Loucy (cell line): ENCODE results near the gene ARHGAP31.
"Not testable (repeated sequence)": the region's sequence is repeated elsewhere in the genome, so short reads cannot be mapped to it uniquely, and the experiment has no call there.

Experiments
- H2AFZ ChIP-seq: fragments of 200-600 bp; sonication (generic); 2 replicates; pipeline ENCODE4 v1.6.0; 2016; ENCODE audit warnings: antibody characterized with exemption, mild to moderate bottlenecking, low read length, moderate library complexity
- H3F3A ChIP-seq: fragments of 200-600 bp; 2 replicates; pipeline ENCODE4 v1.6.0; 2016; ENCODE audit warnings: antibody characterized with exemption, low read depth, mild to moderate bottlenecking
- H3K27me3 ChIP-seq: fragments of 200-600 bp; sonication (generic); 2 replicates; pipeline ENCODE4 v1.6.1; 2014; ENCODE audit warnings: low read length, mild to moderate bottlenecking; ENCODE audit not compliant: insufficient read depth, poor library complexity, severe bottlenecking
- H3K36me3 ChIP-seq: fragments of 200-600 bp; sonication (generic); 2 replicates; pipeline ENCODE4 v1.6.1; 2016; ENCODE audit warnings: low read length; ENCODE audit not compliant: insufficient read depth
- H3K4me1 ChIP-seq: fragments of 200-600 bp; sonication (generic); 2 replicates; pipeline ENCODE4 v1.5.1; 2014; ENCODE audit warnings: low read length, mild to moderate bottlenecking; ENCODE audit not compliant: insufficient read depth, poor library complexity, severe bottlenecking
- H3K4me2 ChIP-seq: fragments of 200-600 bp; sonication (generic); 2 replicates; pipeline ENCODE4 v1.6.0; 2014; ENCODE audit warnings: antibody characterized with exemption, low read length, low read depth, mild to moderate bottlenecking; ENCODE audit not compliant: poor library complexity, severe bottlenecking
- H3K4me3 ChIP-seq: fragments of 200-600 bp; sonication (generic); 2 replicates; pipeline ENCODE4 v1.5.1; 2014; ENCODE audit warnings: low read length, mild to moderate bottlenecking, mixed read lengths; ENCODE audit not compliant: poor library complexity, severe bottlenecking
- H3K79me2 ChIP-seq: fragments of 200-600 bp; sonication (generic); 2 replicates; pipeline ENCODE4 v1.6.1; 2014; ENCODE audit warnings: low read length; ENCODE audit not compliant: insufficient read depth
- H3K9ac ChIP-seq: fragments of 200-600 bp; sonication (generic); 2 replicates; pipeline ENCODE4 v1.6.0; 2014; ENCODE audit warnings: mild to moderate bottlenecking, low read depth, low read length, moderate library complexity; ENCODE audit not compliant: poor library complexity, severe bottlenecking
- H3K9me2 ChIP-seq: fragments of 200-600 bp; sonication (generic); replicated peaks from 2 replicates; pipeline ENCODE4 v1.6.1; 2016; ENCODE audit warnings: low read depth, low read length, mixed read lengths
- H3K9me3 ChIP-seq: fragments of 200-600 bp; sonication (generic); 2 replicates; pipeline ENCODE4 v1.6.1; 2014; ENCODE audit warnings: mild to moderate bottlenecking, antibody characterized with exemption, low read length, low read depth; ENCODE audit not compliant: insufficient read depth
- H4K20me1 ChIP-seq: fragments of 200-600 bp; sonication (generic); 2 replicates; pipeline ENCODE4 v1.6.0; 2014; ENCODE audit warnings: antibody characterized with exemption, low read length, mild to moderate bottlenecking; ENCODE audit not compliant: insufficient read depth, poor library complexity, severe bottlenecking
- EZH2phosphoT487 ChIP-seq: fragments of 200-600 bp; IDR thresholded peaks from 2 replicates; pipeline ENCODE4 v1.6.1; 2018; ENCODE audit warnings: antibody characterized with exemption, mild to moderate bottlenecking, moderate library complexity, borderline replicate concordance
- TF ChIP-seq, protein P1 (sequence below): fragments of 200-600 bp; sonication (generic); conservative IDR thresholded peaks from 2 replicates; pipeline ENCODE4 v1.5.1; 2014; ENCODE audit warnings: mild to moderate bottlenecking, antibody characterized with exemption, low read length

The ARHGAP31 gene

DNA sequence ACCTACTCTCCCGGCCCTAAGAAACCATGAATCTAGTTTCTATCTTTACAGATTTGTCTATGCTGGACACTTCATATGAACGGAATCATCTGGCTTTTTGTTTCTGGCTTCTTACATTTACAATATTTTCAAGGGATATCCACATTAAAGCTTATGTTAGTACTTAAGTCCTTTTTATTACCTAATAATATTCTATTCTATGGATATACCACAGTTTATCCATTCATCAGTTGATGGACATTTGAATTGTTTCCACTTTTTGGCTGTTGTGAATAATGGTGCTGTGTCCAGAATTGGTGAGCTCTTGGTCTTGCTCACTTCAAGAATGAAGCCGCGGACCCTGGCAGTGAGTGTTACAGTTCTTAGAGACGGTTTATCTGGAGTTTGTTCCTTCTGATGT, 42.6 kb downstream of the ARHGAP31 start:
- Histone ChIP-seq H3K9ac (no peak overlapping the region), H3K4me1 (no peaks in the 10 kb centered on the region), H3K9me3 (no peaks in the 10 kb centered on the region), H2AFZ (no peak overlapping the region), H4K20me1 (no peaks in the 10 kb centered on the region), H3K4me3 (no peak overlapping the region), H3K27me3 (no peaks in the 10 kb centered on the region), H3K9me2 (no peaks in the 10 kb centered on the region), H3K36me3 (no peaks in the 10 kb centered on the region), H3K4me2 (no peak overlapping the region), H3F3A (no peaks in the 10 kb centered on the region), H3K79me2 (no peaks in the 10 kb centered on the region)
- TF ChIP-seq, protein P1, sequence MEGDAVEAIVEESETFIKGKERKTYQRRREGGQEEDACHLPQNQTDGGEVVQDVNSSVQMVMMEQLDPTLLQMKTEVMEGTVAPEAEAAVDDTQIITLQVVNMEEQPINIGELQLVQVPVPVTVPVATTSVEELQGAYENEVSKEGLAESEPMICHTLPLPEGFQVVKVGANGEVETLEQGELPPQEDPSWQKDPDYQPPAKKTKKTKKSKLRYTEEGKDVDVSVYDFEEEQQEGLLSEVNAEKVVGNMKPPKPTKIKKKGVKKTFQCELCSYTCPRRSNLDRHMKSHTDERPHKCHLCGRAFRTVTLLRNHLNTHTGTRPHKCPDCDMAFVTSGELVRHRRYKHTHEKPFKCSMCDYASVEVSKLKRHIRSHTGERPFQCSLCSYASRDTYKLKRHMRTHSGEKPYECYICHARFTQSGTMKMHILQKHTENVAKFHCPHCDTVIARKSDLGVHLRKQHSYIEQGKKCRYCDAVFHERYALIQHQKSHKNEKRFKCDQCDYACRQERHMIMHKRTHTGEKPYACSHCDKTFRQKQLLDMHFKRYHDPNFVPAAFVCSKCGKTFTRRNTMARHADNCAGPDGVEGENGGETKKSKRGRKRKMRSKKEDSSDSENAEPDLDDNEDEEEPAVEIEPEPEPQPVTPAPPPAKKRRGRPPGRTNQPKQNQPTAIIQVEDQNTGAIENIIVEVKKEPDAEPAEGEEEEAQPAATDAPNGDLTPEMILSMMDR = no peak
- no peak for TF ChIP-seq EZH2phosphoT487

DNA sequence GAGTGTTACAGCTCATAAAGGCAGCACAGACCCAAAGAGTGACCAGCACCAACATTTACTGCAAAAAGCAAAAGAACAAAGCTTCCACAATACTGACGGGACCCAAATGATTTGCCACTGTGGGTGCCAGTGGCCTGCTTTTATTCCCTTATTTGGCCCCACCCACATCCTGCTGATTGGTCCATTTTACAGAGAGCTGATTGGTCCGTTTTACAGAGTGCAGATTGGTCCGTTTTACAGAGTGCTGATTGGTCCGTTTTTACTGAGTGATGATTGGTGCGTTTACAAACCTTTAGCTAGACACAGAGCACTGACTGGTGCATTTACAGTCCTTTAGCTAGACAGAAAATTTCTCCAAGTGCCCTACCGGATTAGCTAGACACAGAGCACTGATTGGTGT, 43.2 kb downstream of the ARHGAP31 start:
- not testable (repeated sequence) for H3K4me2 ChIP-seq, H2AFZ ChIP-seq, H3K27me3 ChIP-seq, H4K20me1 ChIP-seq, H3K9me3 ChIP-seq, H3K4me1 ChIP-seq, H3K4me3 ChIP-seq, H3K79me2 ChIP-seq, H3K9me2 ChIP-seq, H3K36me3 ChIP-seq, H3F3A ChIP-seq, H3K9ac ChIP-seq

DNA sequence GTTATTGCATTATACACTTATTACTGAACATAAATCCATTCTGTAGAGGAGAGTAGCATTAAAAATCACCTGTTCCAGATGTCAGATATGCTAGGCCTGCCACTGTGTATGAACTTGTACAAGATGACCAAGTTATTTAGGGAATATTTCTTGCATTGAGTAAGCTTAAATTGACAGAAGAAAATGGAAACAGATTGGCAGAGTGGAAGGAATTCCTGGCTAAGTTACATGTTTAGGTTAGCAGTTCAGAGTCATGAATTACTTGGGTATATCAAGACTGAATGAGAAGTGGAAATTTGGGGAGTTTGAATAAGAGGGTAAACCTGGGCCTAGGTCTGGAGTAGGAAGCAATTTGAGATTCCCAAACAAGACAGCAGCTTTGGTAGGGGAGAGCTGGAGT, 44.6 kb downstream of the ARHGAP31 start:
- Histone ChIP-seq H3K4me3 (no peak overlapping the region), H3K9me2 (no peaks in the 10 kb centered on the region), H3F3A (no peaks in the 10 kb centered on the region), H4K20me1 (no peaks in the 10 kb centered on the region), H3K4me1 (no peaks in the 10 kb centered on the region), H3K79me2 (no peaks in the 10 kb centered on the region), H3K9ac (no peak overlapping the region), H3K36me3 (no peaks in the 10 kb centered on the region), H3K4me2 (no peak overlapping the region), H3K27me3 (no peaks in the 10 kb centered on the region), H3K9me3 (no peaks in the 10 kb centered on the region), H2AFZ (no peak overlapping the region)
- no peak for TF ChIP-seq EZH2phosphoT487

DNA sequence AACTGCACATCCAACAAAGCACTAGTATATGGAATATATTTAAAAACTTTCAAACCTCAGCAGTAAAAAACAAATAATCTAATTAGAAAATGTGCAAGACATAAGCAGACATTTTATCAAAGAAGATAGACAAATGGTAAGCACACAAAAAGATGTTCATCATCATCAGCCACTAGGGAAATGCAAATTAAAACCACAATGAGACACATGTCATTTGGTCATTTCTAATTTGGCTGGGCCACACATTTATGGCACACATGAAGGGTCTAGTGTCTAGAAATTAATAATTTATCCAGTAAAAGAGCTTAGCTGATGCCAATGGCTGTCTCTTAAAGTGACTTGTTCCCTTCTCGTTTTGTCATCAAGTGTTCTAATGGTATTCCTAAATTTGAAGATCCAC, 45.8 kb downstream of the ARHGAP31 start:
- Histone ChIP-seq H3K79me2 (no peaks in the 10 kb centered on the region), H3K4me1 (no peaks in the 10 kb centered on the region), H3K4me2 (no peak overlapping the region), H2AFZ (no peak overlapping the region), H4K20me1 (no peaks in the 10 kb centered on the region), H3K9me2 (no peaks in the 10 kb centered on the region), H3K9me3 (no peaks in the 10 kb centered on the region), H3K27me3 (no peaks in the 10 kb centered on the region), H3K36me3 (no peaks in the 10 kb centered on the region), H3F3A (no peaks in the 10 kb centered on the region), H3K4me3 (no peak overlapping the region), H3K9ac (no peak overlapping the region)
- TF ChIP-seq, protein P1 = no peak
- TF ChIP-seq EZH2phosphoT487 = no peak
